Activated T-cell treated with anti-CD3 and anti-CD28 coated beads, Interleukin-2, amount 50 U/mL, for 24 hours (primary cell): ENCODE measurements around the gene BAIAP2L2.

Experiments
- DNase-seq: peaks from one replicate; pipeline ENCODE4 v3.0.0-alpha.2; 2020
- H3K27ac Mint-ChIP-seq: 2 replicates; pipeline ENCODE4 v1.8.0; 2020; ENCODE audit warnings: mild to moderate bottlenecking, mixed read lengths
- H3K27me3 Mint-ChIP-seq: 2 replicates; pipeline ENCODE4 v1.8.0; 2020; ENCODE audit warnings: mixed read lengths
- H3K36me3 Mint-ChIP-seq: 2 replicates; pipeline ENCODE4 v1.8.0; 2020; ENCODE audit warnings: low read depth, mixed read lengths
- H3K4me1 Mint-ChIP-seq: 2 replicates; pipeline ENCODE4 v1.8.0; 2020; ENCODE audit warnings: low read depth, mixed read lengths
- H3K4me3 Mint-ChIP-seq: 2 replicates; pipeline ENCODE4 v1.8.0; 2020; ENCODE audit warnings: mild to moderate bottlenecking, moderate library complexity, mixed read lengths
- H3K9me3 Mint-ChIP-seq: 2 replicates; pipeline ENCODE4 v1.8.0; 2020; ENCODE audit warnings: mixed read lengths

The BAIAP2L2 gene

GRCh38 chr22:38073150-38074130, 37.0 kb downstream of the BAIAP2L2 start:
- H3K27ac Mint-ChIP-seq: no peak overlapping the region
- H3K9me3 Mint-ChIP-seq: no peaks in the 10 kb centered on the region
- no peaks in the 10 kb centered on the region for H3K4me1 Mint-ChIP-seq
- H3K4me3 Mint-ChIP-seq: no peak overlapping the region
- no peaks in the 10 kb centered on the region for H3K27me3 Mint-ChIP-seq
- no peak for DNase-seq
- H3K36me3 Mint-ChIP-seq: peaks cover 54% of the 10 kb centered on the region

- no peak overlapping the region for H3K27ac Mint-ChIP-seq
- no peaks in the 10 kb centered on the region for H3K27me3 Mint-ChIP-seq
- H3K4me1 Mint-ChIP-seq: no peaks in the 10 kb centered on the region
- peaks cover 63% of the 10 kb centered on the region for H3K36me3 Mint-ChIP-seq
- no peak for DNase-seq
- H3K9me3 Mint-ChIP-seq: no peaks in the 10 kb centered on the region
- H3K4me3 Mint-ChIP-seq: no peak overlapping the region
These were observed 37.9 kb downstream of the BAIAP2L2 start for GRCh38 chr22:38072322-38073149.

GRCh38 chr22:38071421-38072321, 38.8 kb downstream of the BAIAP2L2 start:
- DNase-seq: no peak
- no peak overlapping the region for H3K4me3 Mint-ChIP-seq
- no peaks in the 10 kb centered on the region for H3K9me3 Mint-ChIP-seq
- peaks cover 69% of the 10 kb centered on the region for H3K36me3 Mint-ChIP-seq
- no peaks in the 10 kb centered on the region for H3K4me1 Mint-ChIP-seq
- no peak overlapping the region for H3K27ac Mint-ChIP-seq
- no peaks in the 10 kb centered on the region for H3K27me3 Mint-ChIP-seq

- Mint-ChIP-seq H3K4me1 (no peaks in the 10 kb centered on the region), H3K27me3 (no peaks in the 10 kb centered on the region), H3K27ac (no peak overlapping the region), H3K9me3 (no peaks in the 10 kb centered on the region), H3K36me3 (peaks cover 78% of the 10 kb centered on the region), H3K4me3 (no peak overlapping the region)
- no peak for DNase-seq
These were observed 40.1 kb downstream of the BAIAP2L2 start for GRCh38 chr22:38070250-38070921.

GRCh38 chr22:38069372-38070249, 40.9 kb downstream of the BAIAP2L2 start:
- DNase-seq: no peak
- peaks cover 84% of the 10 kb centered on the region for H3K36me3 Mint-ChIP-seq

GRCh38 chr22:38068641-38069371, 41.7 kb downstream of the BAIAP2L2 start:
- H3K4me3 Mint-ChIP-seq: no peak overlapping the region

More at GRCh38 chr22:38069372-38070249, 40.9 kb downstream of the BAIAP2L2 start:
- Mint-ChIP-seq H3K4me3 (no peak overlapping the region), H3K4me1 (no peaks in the 10 kb centered on the region), H3K27ac (no peak overlapping the region), H3K9me3 (no peaks in the 10 kb centered on the region), H3K27me3 (no peaks in the 10 kb centered on the region)

GRCh38 chr22:38067761-38068360, 42.6 kb downstream of the BAIAP2L2 start:
- H3K4me3 Mint-ChIP-seq: no peak overlapping the region
- no peak for DNase-seq
- peaks cover 80% of the 10 kb centered on the region for H3K36me3 Mint-ChIP-seq
- H3K4me1 Mint-ChIP-seq: no peaks in the 10 kb centered on the region
- no peaks in the 10 kb centered on the region for H3K9me3 Mint-ChIP-seq
- H3K27me3 Mint-ChIP-seq: no peaks in the 10 kb centered on the region
- H3K27ac Mint-ChIP-seq: no peak overlapping the region

More at GRCh38 chr22:38068641-38069371, 41.7 kb downstream of the BAIAP2L2 start:
- no peak overlapping the region for H3K27ac Mint-ChIP-seq
- H3K27me3 Mint-ChIP-seq: no peaks in the 10 kb centered on the region
- H3K36me3 Mint-ChIP-seq: peaks cover 82% of the 10 kb centered on the region
- no peak for DNase-seq
- no peaks in the 10 kb centered on the region for H3K4me1 Mint-ChIP-seq
- no peaks in the 10 kb centered on the region for H3K9me3 Mint-ChIP-seq

GRCh38 chr22:38067028-38067415, 43.5 kb downstream of the BAIAP2L2 start:
- H3K36me3 Mint-ChIP-seq: peaks cover 75% of the 10 kb centered on the region
- H3K27me3 Mint-ChIP-seq: no peaks in the 10 kb centered on the region
- no peak overlapping the region for H3K27ac Mint-ChIP-seq
- no peak for DNase-seq
- H3K4me3 Mint-ChIP-seq: no peak overlapping the region
- H3K4me1 Mint-ChIP-seq: no peaks in the 10 kb centered on the region
- H3K9me3 Mint-ChIP-seq: no peaks in the 10 kb centered on the region

- no peaks in the 10 kb centered on the region for H3K4me1 Mint-ChIP-seq
- no peak overlapping the region for H3K4me3 Mint-ChIP-seq
- H3K27me3 Mint-ChIP-seq: no peaks in the 10 kb centered on the region
- H3K27ac Mint-ChIP-seq: no peak overlapping the region
- H3K36me3 Mint-ChIP-seq: peaks cover 74% of the 10 kb centered on the region
- no peaks in the 10 kb centered on the region for H3K9me3 Mint-ChIP-seq
- DNase-seq: no peak
These were observed 44.0 kb downstream of the BAIAP2L2 start for GRCh38 chr22:38066381-38067027.

- peaks cover 66% of the 10 kb centered on the region for H3K36me3 Mint-ChIP-seq
- H3K9me3 Mint-ChIP-seq: no peaks in the 10 kb centered on the region
- H3K4me3 Mint-ChIP-seq: no peak overlapping the region
These were observed 44.9 kb downstream of the BAIAP2L2 start for GRCh38 chr22:38065539-38065938.

GRCh38 chr22:38062791-38063190, 47.7 kb downstream of the BAIAP2L2 start:
- H3K27ac Mint-ChIP-seq: no peak overlapping the region
- no peaks in the 10 kb centered on the region for H3K9me3 Mint-ChIP-seq
- peaks cover 57% of the 10 kb centered on the region for H3K36me3 Mint-ChIP-seq
- no peak overlapping the region for H3K4me3 Mint-ChIP-seq
- peaks cover 6% of the 10 kb centered on the region for H3K4me1 Mint-ChIP-seq
- DNase-seq: no peak
- H3K27me3 Mint-ChIP-seq: no peaks in the 10 kb centered on the region

More at GRCh38 chr22:38065539-38065938, 44.9 kb downstream of the BAIAP2L2 start:
- Mint-ChIP-seq H3K27me3 (no peaks in the 10 kb centered on the region), H3K4me1 (no peaks in the 10 kb centered on the region), H3K27ac (no peak overlapping the region)
- no peak for DNase-seq
